HG03095 (cell line): Measurements from ENCODE around the gene SH3BP5.

ENCODE experiments used
- ATAC-seq: cut with Tn5 transposase; IDR thresholded peaks from one replicate; pipeline ENCODE4 v1.9.1; 2021; ENCODE audit warnings: moderate library complexity; ENCODE audit not compliant: unreplicated experiment

SH3BP5 gene

GRCh38 chr3:15347737-15348110 is 15.3 kb upstream of the SH3BP5 start:
- no peak for ATAC-seq

GRCh38 chr3:15347063-15347736 is 14.8 kb upstream of the SH3BP5 start:
- ATAC-seq, result no peak

- ATAC-seq, result no peak
Measured at GRCh38 chr3:15346516-15346915, 14.1 kb upstream of the SH3BP5 start.

GRCh38 chr3:15345608-15346137 is 13.3 kb upstream of the SH3BP5 start:
- peak; percentile 93 for ATAC-seq

- peak; percentile 12 for ATAC-seq
Measured at GRCh38 chr3:15345066-15345607, 12.8 kb upstream of the SH3BP5 start.

- ATAC-seq, result no peak
Measured at GRCh38 chr3:15342945-15343344, 10.6 kb upstream of the SH3BP5 start.

- no peak for ATAC-seq
Measured at GRCh38 chr3:15342246-15342645, 9.9 kb upstream of the SH3BP5 start.

- ATAC-seq, result no peak
Measured at GRCh38 chr3:15341030-15341726, 8.8 kb upstream of the SH3BP5 start.

- no peak for ATAC-seq
Measured at GRCh38 chr3:15339786-15340215, 7.4 kb upstream of the SH3BP5 start.

- ATAC-seq, result no peak
Measured at GRCh38 chr3:15339001-15339400, 6.6 kb upstream of the SH3BP5 start.

- ATAC-seq, result no peak
Measured at GRCh38 chr3:15337963-15338362, 5.6 kb upstream of the SH3BP5 start.

- no peak for ATAC-seq
Measured at GRCh38 chr3:15336057-15336456, 3.7 kb upstream of the SH3BP5 start.

- ATAC-seq, result no peak
Measured at GRCh38 chr3:15333956-15334263, 1.5 kb upstream of the SH3BP5 start.

GRCh38 chr3:15333099-15333955 is 941 bp upstream of the SH3BP5 start:
- no peak for ATAC-seq

- ATAC-seq, result peak; percentile 11
Measured at GRCh38 chr3:15331606-15332404, 581 bp downstream of the SH3BP5 start.

- ATAC-seq, result no peak
Measured at GRCh38 chr3:15331072-15331605, 1.2 kb downstream of the SH3BP5 start.

GRCh38 chr3:15330031-15330596 is 2.3 kb downstream of the SH3BP5 start:
- ATAC-seq, result no peak

- ATAC-seq, result no peak
Measured at GRCh38 chr3:15329046-15330005, 3.1 kb downstream of the SH3BP5 start.

GRCh38 chr3:15327941-15328340 is 4.4 kb downstream of the SH3BP5 start:
- ATAC-seq, result peak; percentile 49
